Transverse colon (tissue), 4 donors: Measurements from ENCODE around the gene SIGLEC1. TPM values are rescaled to one million over a fixed set of nuclear protein-coding genes. Genes with fewer than 3 reads are reported as not detected.

ENCODE experiments used
- DNase-seq: peaks from one replicate; pipeline ENCODE4 v3.0.0-alpha.2; 2019
- H3K27ac ChIP-seq, 4 donors: fragments of 200-600 bp; sonication (generic); 2 replicates each; pipeline ENCODE4 v1.5.1; 2016 to 2018; ENCODE audit warnings: inconsistent platforms in 4 of 4
- H3K27me3 ChIP-seq: fragments of 200-600 bp; sonication (generic); 2 replicates; pipeline ENCODE4 v1.5.1; 2017; ENCODE audit warnings: inconsistent platforms
- H3K36me3 ChIP-seq, 4 donors: fragments of 200-600 bp; sonication (generic); 2 replicates each; pipeline ENCODE4 v1.5.1; 2017 to 2019; ENCODE audit warnings: inconsistent platforms in 4 of 4
- H3K4me1 ChIP-seq, 4 donors: fragments of 200-600 bp; sonication (generic); 2 replicates each; pipeline ENCODE4 v1.5.1; 2017 to 2020; ENCODE audit warnings: inconsistent platforms in 4 of 4
- H3K4me3 ChIP-seq, 4 donors: fragments of 200-600 bp; sonication (generic); 1 replicate in 1 of 4; 2 replicates in 3 of 4; pipeline versions ENCODE4 v1.5.1 to v1.6.1; 2017 to 2019; ENCODE audit warnings: inconsistent platforms in 4 of 4
- H3K9me3 ChIP-seq, 2 donors: fragments of 200-600 bp; sonication (generic); 2 replicates each; pipeline ENCODE4 v1.5.1; 2017 to 2019; ENCODE audit warnings: inconsistent platforms in 2 of 2
- EP300 ChIP-seq: sonication (generic); formaldehyde crosslinking; IDR thresholded peaks from one replicate; pipeline ENCODE4 v1.6.1; 2017; ENCODE audit warnings: antibody characterized with exemption, low read depth
- POLR2A ChIP-seq: fragments of 450-650 bp; IDR thresholded peaks from one replicate; pipeline ENCODE4 v1.6.1; 2016; ENCODE audit warnings: antibody characterized with exemption, mild to moderate bottlenecking, moderate library complexity
- POLR2AphosphoS5 ChIP-seq, 3 donors: sonication (generic); formaldehyde crosslinking; IDR thresholded peaks; one replicate each; pipeline ENCODE4 v1.6.1; 2016; ENCODE audit warnings: antibody characterized with exemption in 3 of 3
- WGBS, 2 donors: methylation state at CpG; one replicate each; pipeline ENCODE4 v1.1.5; 2018; ENCODE audit warnings: low coverage in 1 of 2; 5-methylcytosine and 5-hydroxymethylcytosine counted together
- in situ Hi-C, 4 donors: fragments of 200-750 bp; cut with MboI; loops; one replicate each; pipeline versions ENCODE4 v1.15.0 to v1.15.1; 2017; ENCODE audit warnings: low sequenced_read_pairs in 3 of 4, low pct_ligation_motif_present in 1 of 4, low pct_unique_long_range_greater_than_20kb in 1 of 4
- intact Hi-C: fragments of 100-400 bp; cut with DNase I; formaldehyde crosslinking; loops from one replicate; pipeline ENCODE4 v1.15.1; 2023; ENCODE audit warnings: low total_unique reads
- total RNA-seq, 4 donors: library from RNA; depleted of rRNA; stranded (reverse); fragments of >200 nt; gene quantifications; one replicate each; pipeline ENCODE4 v1.1.0, GENCODE V29; 2016
- TF ChIP-seq, protein P1 (sequence below), 5 experiments: fragments of 200-600 bp in 3 of 5; fragments of 450-650 bp in 2 of 5; sonication (generic) in 3 of 5; IDR thresholded peaks; 1 replicate in 2 of 5; 2 replicates in 3 of 5; pipeline ENCODE4 v1.5.1; 2016 to 2017; ENCODE audit warnings: antibody characterized with exemption in 5 of 5, inconsistent platforms in 3 of 5, mild to moderate bottlenecking in 2 of 5, moderate library complexity in 1 of 5

Gene SIGLEC1
- total RNA-seq, 4 donors from 2014 or later = 2.2 to 17.6 (median 7.9) TPM

DNA sequence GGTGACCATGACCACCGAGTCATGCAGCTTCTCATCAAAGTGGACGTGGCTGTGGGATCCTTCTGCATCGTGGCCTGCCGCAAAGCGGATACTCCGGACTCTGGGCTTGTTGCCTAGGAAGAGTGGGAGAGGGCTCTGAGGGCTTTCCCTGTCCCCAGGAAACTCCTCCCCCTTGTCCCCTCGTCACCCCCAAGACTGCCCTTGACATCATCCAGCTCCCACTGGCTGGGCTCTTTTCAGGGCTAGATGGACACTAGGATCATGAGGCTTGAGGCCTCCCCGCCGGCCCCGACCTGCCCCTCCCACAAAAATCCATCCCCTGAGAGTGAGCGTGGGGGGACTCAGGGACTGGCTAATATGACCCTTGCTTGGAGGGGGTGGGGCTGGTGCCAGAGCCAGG, 46.2 kb upstream of the SIGLEC1 start:
- no peaks in the 10 kb centered on the region for H3K36me3 ChIP-seq
- H3K4me3 ChIP-seq = no peak overlapping the region
- WGBS, 2 donors = 88% methylated on average over 10 of the region's 11 CpGs; no CpG with 5 or more reads in 1 of the 2 donors
- in situ Hi-C loops (no loop called here), intact Hi-C loops (no loop called here)
- H3K27me3 ChIP-seq = no peaks in the 10 kb centered on the region
- TF ChIP-seq POLR2AphosphoS5 (IDR thresholded peaks at IDR 0.05) (no peak), EP300 (no peak), POLR2A (no peak)
- TF ChIP-seq, protein P1, sequence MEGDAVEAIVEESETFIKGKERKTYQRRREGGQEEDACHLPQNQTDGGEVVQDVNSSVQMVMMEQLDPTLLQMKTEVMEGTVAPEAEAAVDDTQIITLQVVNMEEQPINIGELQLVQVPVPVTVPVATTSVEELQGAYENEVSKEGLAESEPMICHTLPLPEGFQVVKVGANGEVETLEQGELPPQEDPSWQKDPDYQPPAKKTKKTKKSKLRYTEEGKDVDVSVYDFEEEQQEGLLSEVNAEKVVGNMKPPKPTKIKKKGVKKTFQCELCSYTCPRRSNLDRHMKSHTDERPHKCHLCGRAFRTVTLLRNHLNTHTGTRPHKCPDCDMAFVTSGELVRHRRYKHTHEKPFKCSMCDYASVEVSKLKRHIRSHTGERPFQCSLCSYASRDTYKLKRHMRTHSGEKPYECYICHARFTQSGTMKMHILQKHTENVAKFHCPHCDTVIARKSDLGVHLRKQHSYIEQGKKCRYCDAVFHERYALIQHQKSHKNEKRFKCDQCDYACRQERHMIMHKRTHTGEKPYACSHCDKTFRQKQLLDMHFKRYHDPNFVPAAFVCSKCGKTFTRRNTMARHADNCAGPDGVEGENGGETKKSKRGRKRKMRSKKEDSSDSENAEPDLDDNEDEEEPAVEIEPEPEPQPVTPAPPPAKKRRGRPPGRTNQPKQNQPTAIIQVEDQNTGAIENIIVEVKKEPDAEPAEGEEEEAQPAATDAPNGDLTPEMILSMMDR (IDR thresholded peaks at IDR 0.05) = no peak
- no peaks in the 10 kb centered on the region for H3K9me3 ChIP-seq
- peaks cover 0 to 9% (median 0%) of the 10 kb centered on the region in 4 donors for H3K4me1 ChIP-seq
- DNase-seq = no peak
- no peak overlapping the region for H3K27ac ChIP-seq

DNA sequence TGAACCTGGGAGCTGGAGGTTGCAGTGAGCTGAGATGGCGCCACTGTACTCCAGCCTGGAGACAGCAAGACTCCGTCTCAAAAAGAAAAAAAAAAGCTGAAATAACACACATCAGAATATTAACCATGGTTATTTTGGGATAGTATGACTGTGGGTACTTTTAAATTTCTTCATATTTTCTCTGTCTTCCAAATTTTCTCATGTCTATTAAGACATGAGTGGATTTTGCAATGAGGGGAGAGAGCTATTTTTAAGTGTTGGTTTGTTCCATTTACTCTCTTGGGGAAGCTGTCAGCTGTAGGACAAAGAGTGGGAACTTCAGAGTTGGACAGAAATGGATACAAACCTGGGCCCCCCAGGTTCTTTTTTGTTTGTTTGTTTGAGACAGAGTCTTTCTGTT, 44.9 kb upstream of the SIGLEC1 start:
- no peak overlapping the region for H3K27ac ChIP-seq

DNA sequence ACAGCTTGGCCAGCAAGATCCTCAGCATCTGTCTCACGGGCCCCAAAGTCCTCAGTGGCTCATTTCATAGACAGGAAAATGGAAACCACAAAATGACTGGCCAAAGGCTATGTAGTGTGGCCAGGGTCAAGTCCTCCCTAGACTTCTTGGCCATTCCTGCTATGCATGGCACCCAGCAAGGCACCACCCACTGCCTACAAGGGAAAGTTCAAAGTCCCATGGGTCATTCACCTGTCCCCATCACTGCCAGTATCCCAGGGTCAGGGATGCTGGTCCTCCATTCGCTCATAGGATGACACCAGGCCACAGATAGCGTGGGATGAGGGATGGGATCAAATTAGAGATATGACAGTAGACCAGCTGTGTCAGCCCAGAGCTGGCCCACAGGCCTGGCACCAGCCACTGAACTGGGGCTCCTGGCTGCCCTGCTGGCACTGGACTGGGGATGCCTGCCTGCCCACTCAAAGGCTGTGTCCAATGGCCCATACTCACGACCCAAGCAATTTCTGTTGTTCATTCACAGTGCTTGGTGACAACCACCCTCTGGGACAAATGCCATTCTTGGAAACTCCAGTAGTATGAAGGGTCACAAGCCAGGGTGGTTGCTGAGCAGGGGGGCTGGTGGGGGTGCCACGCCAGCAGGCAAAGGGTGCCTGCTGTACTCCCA, 43.5 kb upstream of the SIGLEC1 start:
- WGBS, 2 donors = 87% methylated on average over 4 of the region's 5 CpGs; no CpG with 5 or more reads in 1 of the 2 donors
- H3K36me3 ChIP-seq = no peaks in the 10 kb centered on the region
- no peak for DNase-seq
- intact Hi-C loops (no loop called here), in situ Hi-C loops (no loop called here)
- H3K27me3 ChIP-seq = no peaks in the 10 kb centered on the region
- H3K27ac ChIP-seq = no peak overlapping the region
- no peak overlapping the region for H3K4me3 ChIP-seq
- H3K4me1 ChIP-seq = peaks cover 0 to 12% (median 6%) of the 10 kb centered on the region in 4 donors
- TF ChIP-seq POLR2A = no peak
- no peak for TF ChIP-seq EP300
- no peak for TF ChIP-seq POLR2AphosphoS5 (IDR thresholded peaks at IDR 0.05)
- TF ChIP-seq, protein P1 (IDR thresholded peaks at IDR 0.05) = no peak
- H3K9me3 ChIP-seq = no peaks in the 10 kb centered on the region

More for the DNA sequence above, 44.9 kb upstream of the SIGLEC1 start:
- Histone ChIP-seq H3K36me3 (no peaks in the 10 kb centered on the region), H3K27me3 (no peaks in the 10 kb centered on the region), H3K4me3 (no peak overlapping the region), H3K9me3 (no peaks in the 10 kb centered on the region), H3K4me1 (peaks cover 0 to 6% (median under 1%) of the 10 kb centered on the region in 4 donors)
- no peak for DNase-seq
- 90 to 91% methylated on average over 2 of the region's 2 CpGs for WGBS, 2 donors
- TF ChIP-seq EP300 (no peak), POLR2A (no peak), POLR2AphosphoS5 (IDR thresholded peaks at IDR 0.05) (no peak)
- TF ChIP-seq, protein P1 (IDR thresholded peaks at IDR 0.05) = no peak
- in situ Hi-C loops (no loop called here), intact Hi-C loops (no loop called here)

DNA sequence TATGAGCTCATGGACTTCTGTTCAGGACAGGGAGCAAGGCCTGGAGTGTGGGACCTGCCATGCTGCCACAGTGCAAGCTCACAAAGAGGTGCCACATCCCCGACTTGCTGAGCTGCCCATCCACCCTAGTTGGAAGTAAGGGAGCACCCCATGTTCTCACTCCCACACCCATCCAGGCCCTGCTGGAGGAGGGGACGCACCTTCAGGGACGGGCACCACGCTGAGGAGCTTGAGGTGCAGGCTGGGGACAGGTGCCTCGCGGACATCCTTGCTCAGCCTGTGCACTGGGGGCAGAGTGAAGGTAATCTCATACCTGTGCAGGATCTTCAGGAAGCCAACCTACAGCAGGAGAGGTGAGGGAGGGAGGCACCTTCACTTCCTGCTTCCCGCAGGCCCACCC, 42.9 kb upstream of the SIGLEC1 start:
- DNase-seq = no peak
- Histone ChIP-seq H3K4me1 (peaks cover 0 to 12% (median 6%) of the 10 kb centered on the region in 4 donors), H3K27me3 (peaks cover 4% of the 10 kb centered on the region), H3K4me3 (no peak overlapping the region), H3K27ac (no peak overlapping the region), H3K36me3 (no peaks in the 10 kb centered on the region), H3K9me3 (no peaks in the 10 kb centered on the region)
- 94% methylated on average over 5 of the region's 7 CpGs; no CpG with 5 or more reads in 1 of the 2 donors for WGBS, 2 donors
- in situ Hi-C loops = no loop called here
- intact Hi-C loops = no loop called here
- TF ChIP-seq EP300 = no peak
- TF ChIP-seq, protein P1 (IDR thresholded peaks at IDR 0.05) = no peak
- no peak for TF ChIP-seq POLR2A
- TF ChIP-seq POLR2AphosphoS5 (IDR thresholded peaks at IDR 0.05) = no peak
